ENCODE measurements around the gene TUBB3.

DNA sequence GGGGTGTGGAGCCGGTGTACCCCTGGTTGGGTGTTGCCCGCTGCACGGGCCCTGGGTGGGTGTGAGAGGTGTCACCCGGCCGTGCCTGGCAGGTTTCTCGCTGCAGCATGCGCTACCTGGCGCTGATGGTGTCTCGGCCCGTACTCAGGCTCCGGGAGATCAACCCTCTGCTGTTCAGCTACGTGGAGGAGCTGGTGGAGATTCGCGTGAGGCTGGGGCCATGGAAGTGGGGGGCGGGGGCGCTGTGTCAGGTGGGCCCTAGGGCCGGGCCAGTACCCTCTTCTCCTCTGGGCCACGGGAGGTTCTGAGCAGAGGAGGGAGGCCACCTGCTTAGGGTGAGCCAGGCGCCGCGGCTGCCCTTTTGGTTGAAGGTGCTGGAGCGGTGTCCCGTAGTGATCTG is 38.8 kb downstream of the TUBB3 start:
- TF ChIP-seq CTCF (IDR thresholded peaks at IDR 0.05), result no peak
- no peak for TF ChIP-seq EZH2 (IDR thresholded peaks at IDR 0.05; ENCODE audit: borderline replicate concordance, insufficient read depth, low read depth, low read length, poor library complexity, severe bottlenecking)

Data from B cell (primary cell).